Lower leg skin (tissue), 3 donors: ENCODE results near the gene TICRR.

Experiments used
- CTCF ChIP-seq, 3 donors: fragments of 450-650 bp; IDR thresholded peaks; one replicate each; pipeline ENCODE4 v1.5.1; 2016; ENCODE audit warnings: antibody characterized with exemption in 3 of 3, mild to moderate bottlenecking in 3 of 3, moderate library complexity in 2 of 3
- POLR2A ChIP-seq, 2 donors: fragments of 450-650 bp; IDR thresholded peaks; one replicate each; pipeline ENCODE4 v1.6.1; 2016 to 2017; ENCODE audit warnings: antibody characterized with exemption in 2 of 2, mild to moderate bottlenecking in 1 of 2, moderate library complexity in 1 of 2

GRCh38 chr15:89640245-89640644, 65.0 kb downstream of the TICRR start:
- TF ChIP-seq CTCF (IDR thresholded peaks at IDR 0.05) (no peak), POLR2A (IDR thresholded peaks at IDR 0.05) (no peak)
